Pancreas (tissue), 10 donors: ENCODE measurements around the gene MAPK7. TPM values are rescaled to one million over a fixed set of nuclear protein-coding genes. Genes with fewer than 3 reads are reported as not detected.

Experiments
- ATAC-seq, 4 donors: fragments of 200-7000 bp; cut with Tn5 transposase; one replicate each; pipeline versions ENCODE4 v1.8.0 to v1.9.1; 2020; ENCODE audit warnings: mild to moderate bottlenecking in 4 of 4, moderate library complexity in 4 of 4
- DNase-seq, 6 donors: peaks; one replicate each; pipeline ENCODE4 v3.0.0-alpha.2; 2020
- FAIRE-seq: peaks from 2 replicates; lab custom pipeline; 2012; peaks lifted over from hg19 to GRCh38; lab: Jason Lieb, UNC
- H3K27ac ChIP-seq, 4 donors: fragments of 200-600 bp; sonication (generic); 1 replicate in 3 of 4; 2 replicates in 1 of 4; pipeline versions ENCODE4 v1.5.0 to v1.8.0; 2020
- H3K27me3 ChIP-seq, 4 donors: fragments of 200-600 bp; one replicate each; pipeline ENCODE4 v1.8.0; 2021
- H3K36me3 ChIP-seq, 3 donors: fragments of 200-600 bp; sonication (generic) in 1 of 3; one replicate each; pipeline versions ENCODE4 v1.5.0 to v1.8.0; 2020 to 2021
- H3K4me1 ChIP-seq, 3 donors: fragments of 200-600 bp; one replicate each; pipeline ENCODE4 v1.8.0; 2021
- H3K4me3 ChIP-seq, 4 donors: fragments of 200-600 bp; sonication (generic) in 2 of 4; one replicate each; pipeline versions ENCODE4 v1.5.0 to v1.8.0; 2020 to 2021
- H3K9me3 ChIP-seq, 4 donors: fragments of 200-600 bp; one replicate each; pipeline ENCODE4 v1.8.0; 2021
- WGBS, 2 donors: extraction: QIAGEN DNeasy Blood & Tissue Kit; methylation state at CpG; one replicate each; pipeline ENCODE4 v1.1.7; 2013; 5-methylcytosine and 5-hydroxymethylcytosine counted together
- intact Hi-C, 3 donors: fragments of 100-400 bp; cut with DNase I; formaldehyde crosslinking; loops; one replicate each; pipeline versions ENCODE4 v1.11.1 to v1.14.2; 2022
- polyA plus RNA-seq, 2 donors: library from polyadenylated mRNA; stranded (reverse); fragments of 200-250 nt; gene quantifications; one replicate each; pipeline ENCODE4 v1.2.3, GENCODE V29; 2013
- total RNA-seq, 6 donors: library from RNA; stranded (reverse); fragmentation: NEBNext Ultra II Directional in 4 of 6; extraction: Animal tissue kit (Norgen Biotek cat#: 25700) in 4 of 6; gene quantifications; one replicate each; pipeline versions ENCODE4 v1.2.1 to v1.2.4, GENCODE V29; 2021 to 2023
- TF ChIP-seq, protein P1 (sequence below), 4 donors: fragments of 200-600 bp; sonication (generic) in 3 of 4; IDR thresholded peaks; one replicate each; pipeline versions ENCODE4 v1.5.0 to v1.8.0; 2021; ENCODE audit warnings: antibody characterized with exemption in 4 of 4
- donor health status: healthy with polysubstance abuse.
- donor health status: DM: no; HTN: no; CAD: no; lungs with moderate emphysema.
- donor health status: DM: no; HTN: no; CAD: no.
- donor health status: control.
- donor health status: control.
- donor health status: Bipolar disorder and iron deficiency.
- donor health status: DM: yes; HTN: yes; CAD: no.
- donor health status: DM: no; HTN: no; CAD: no.
- donor health status: DM: no; HTN: no; CAD: no.
- donor health status: DM: yes; HTN: yes; CAD: no.

The MAPK7 gene
- total and polyA plus RNA-seq, 8 donors = 3.4 to 10.5 (median 7.9) TPM

GRCh38 chr17:19410875-19411620 is 32.8 kb downstream of the MAPK7 start, which contains the start of gene RNF112:
Gene RNF112, plus strand, starts transcription at chr17:19411232. Its CDS starts 177 bp downstream, at chr17:19411409.
- intact Hi-C loops = loop anchor here in 1 of 3 donors (10.0 kb wide), 1 partner anchor 46 kb away; the partner anchor contains the start of gene B9D1
- no peaks in the 10 kb centered on the region for H3K9me3 ChIP-seq
- FAIRE-seq (no peak), ATAC-seq (no peak), DNase-seq (no peak)
- no peaks in the 10 kb centered on the region for H3K27me3 ChIP-seq
- 13 to 16% methylated on average over 23 of the region's 23 CpGs for WGBS, 2 donors
- no peaks in the 10 kb centered on the region for H3K36me3 ChIP-seq
- H3K4me3 ChIP-seq = no peak within 1 kb of the TSS
- H3K27ac ChIP-seq = no peak within 1 kb of the TSS
- TF ChIP-seq, protein P1, sequence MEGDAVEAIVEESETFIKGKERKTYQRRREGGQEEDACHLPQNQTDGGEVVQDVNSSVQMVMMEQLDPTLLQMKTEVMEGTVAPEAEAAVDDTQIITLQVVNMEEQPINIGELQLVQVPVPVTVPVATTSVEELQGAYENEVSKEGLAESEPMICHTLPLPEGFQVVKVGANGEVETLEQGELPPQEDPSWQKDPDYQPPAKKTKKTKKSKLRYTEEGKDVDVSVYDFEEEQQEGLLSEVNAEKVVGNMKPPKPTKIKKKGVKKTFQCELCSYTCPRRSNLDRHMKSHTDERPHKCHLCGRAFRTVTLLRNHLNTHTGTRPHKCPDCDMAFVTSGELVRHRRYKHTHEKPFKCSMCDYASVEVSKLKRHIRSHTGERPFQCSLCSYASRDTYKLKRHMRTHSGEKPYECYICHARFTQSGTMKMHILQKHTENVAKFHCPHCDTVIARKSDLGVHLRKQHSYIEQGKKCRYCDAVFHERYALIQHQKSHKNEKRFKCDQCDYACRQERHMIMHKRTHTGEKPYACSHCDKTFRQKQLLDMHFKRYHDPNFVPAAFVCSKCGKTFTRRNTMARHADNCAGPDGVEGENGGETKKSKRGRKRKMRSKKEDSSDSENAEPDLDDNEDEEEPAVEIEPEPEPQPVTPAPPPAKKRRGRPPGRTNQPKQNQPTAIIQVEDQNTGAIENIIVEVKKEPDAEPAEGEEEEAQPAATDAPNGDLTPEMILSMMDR (IDR thresholded peaks at IDR 0.05) = no peak
- H3K4me1 ChIP-seq = no peaks in the 10 kb centered on the region

DNA sequence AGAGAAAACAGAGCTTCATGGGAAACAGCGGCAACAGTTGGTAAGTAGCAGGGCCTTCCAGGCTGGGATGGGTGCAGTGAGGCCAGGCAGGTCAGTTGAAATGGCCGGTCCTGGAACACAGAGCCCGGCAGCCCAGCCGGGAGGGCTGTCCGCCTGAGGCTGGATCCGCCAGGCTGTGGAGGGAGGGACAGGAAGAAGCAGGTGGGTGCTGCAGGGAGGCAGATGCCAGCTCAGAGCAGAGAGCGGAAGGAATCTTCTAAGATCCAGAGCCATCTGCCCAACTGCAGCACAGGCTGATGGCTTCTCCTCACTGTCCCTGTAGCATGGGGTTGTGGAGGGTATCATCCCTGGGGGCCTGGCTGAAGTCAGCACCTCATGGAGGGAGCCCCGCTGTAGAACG is 33.3 kb downstream of the MAPK7 start:
- ATAC-seq (no peak), FAIRE-seq (no peak), DNase-seq (no peak)
- Histone ChIP-seq H3K36me3 (no peaks in the 10 kb centered on the region), H3K9me3 (no peaks in the 10 kb centered on the region), H3K27me3 (no peaks in the 10 kb centered on the region), H3K27ac (no peak overlapping the region), H3K4me1 (no peaks in the 10 kb centered on the region), H3K4me3 (no peak overlapping the region)
- WGBS, 2 donors = 62 to 68% methylated on average over 9 of the region's 9 CpGs
- TF ChIP-seq, protein P1 (IDR thresholded peaks at IDR 0.05) = no peak
- intact Hi-C loops = loop anchor here in 1 of 3 donors (10.0 kb wide), 1 partner anchor 47 kb away; the partner anchor contains the start of gene B9D1

DNA sequence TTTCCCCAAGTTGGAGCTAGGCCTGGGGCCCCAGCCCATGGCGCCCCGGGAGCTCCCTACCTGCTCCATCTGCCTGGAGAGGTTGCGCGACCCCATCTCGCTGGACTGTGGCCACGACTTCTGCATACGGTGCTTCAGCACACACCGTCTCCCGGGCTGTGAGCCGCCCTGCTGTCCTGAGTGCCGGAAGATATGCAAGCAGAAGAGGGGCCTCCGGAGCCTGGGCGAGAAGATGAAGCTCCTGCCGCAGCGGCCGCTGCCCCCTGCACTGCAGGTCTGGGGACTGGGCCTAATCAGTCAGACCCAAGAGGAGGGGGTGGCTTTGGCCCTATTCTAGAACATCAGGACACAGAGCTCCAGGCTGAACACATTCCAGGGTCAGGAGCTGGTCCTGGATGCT is 34.2 kb downstream of the MAPK7 start:
- FAIRE-seq (no peak), ATAC-seq (no peak), DNase-seq (peak in 1 of 6 donors; percentile 41)
- Histone ChIP-seq H3K27ac (no peak overlapping the region), H3K4me1 (no peaks in the 10 kb centered on the region), H3K4me3 (no peak overlapping the region), H3K27me3 (no peaks in the 10 kb centered on the region), H3K9me3 (no peaks in the 10 kb centered on the region), H3K36me3 (no peaks in the 10 kb centered on the region)
- intact Hi-C loops = loop anchor here in 1 of 3 donors (10.0 kb wide), 1 partner anchor 48 kb away; the partner anchor contains the start of gene B9D1
- TF ChIP-seq, protein P1 (IDR thresholded peaks at IDR 0.05) = no peak
- WGBS, 2 donors = 82 to 86% methylated on average over 16 of the region's 16 CpGs

DNA sequence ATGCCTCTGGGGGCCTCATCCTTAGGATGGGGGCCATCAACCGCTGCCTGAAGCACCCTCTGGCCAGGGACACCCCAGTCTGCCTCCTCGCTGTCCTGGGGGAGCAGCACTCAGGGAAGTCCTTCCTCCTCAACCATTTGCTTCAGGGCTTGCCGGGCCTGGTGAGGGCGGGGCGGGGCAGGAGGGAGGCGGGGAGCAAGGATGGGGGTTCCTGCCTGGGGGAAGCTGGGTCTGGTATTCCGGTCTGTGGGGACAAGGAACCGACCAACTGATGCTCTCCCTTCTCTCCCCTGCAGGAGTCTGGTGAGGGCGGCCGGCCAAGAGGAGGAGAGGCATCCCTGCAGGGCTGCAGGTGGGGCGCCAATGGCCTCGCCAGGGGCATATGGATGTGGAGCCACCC is 34.7 kb downstream of the MAPK7 start:
- H3K9me3 ChIP-seq = no peaks in the 10 kb centered on the region
- H3K27ac ChIP-seq = no peak overlapping the region
- TF ChIP-seq, protein P1 (IDR thresholded peaks at IDR 0.05) = no peak
- H3K4me1 ChIP-seq = no peaks in the 10 kb centered on the region
- no peaks in the 10 kb centered on the region for H3K27me3 ChIP-seq
- no peaks in the 10 kb centered on the region for H3K36me3 ChIP-seq
- WGBS, 2 donors = 79 to 81% methylated on average over 10 to 12 of the region's 12 CpGs
- no peak overlapping the region for H3K4me3 ChIP-seq
- ATAC-seq (no peak), FAIRE-seq (no peak), DNase-seq (peak in 1 of 6 donors; percentile 43)
- intact Hi-C loops = loop anchor here in 1 of 3 donors (10.0 kb wide), 1 partner anchor 48 kb away; the partner anchor contains the start of gene B9D1

- no peak overlapping the region for H3K4me3 ChIP-seq
- DNase-seq (no peak), FAIRE-seq (no peak), ATAC-seq (no peak)
- H3K4me1 ChIP-seq = no peaks in the 10 kb centered on the region
- H3K27ac ChIP-seq = no peak overlapping the region
- TF ChIP-seq, protein P1 (IDR thresholded peaks at IDR 0.05) = no peak
- no peaks in the 10 kb centered on the region for H3K36me3 ChIP-seq
- 70 to 71% methylated on average over 5 of the region's 5 CpGs for WGBS, 2 donors
- H3K27me3 ChIP-seq = no peaks in the 10 kb centered on the region
- no peaks in the 10 kb centered on the region for H3K9me3 ChIP-seq
- intact Hi-C loops = loop anchor here in 1 of 3 donors (10.0 kb wide), 1 partner anchor 49 kb away; the partner anchor contains the start of gene B9D1
Observed at GRCh38 chr17:19413761-19414160, 35.5 kb downstream of the MAPK7 start.
